KOPT-K1 (cell line): ENCODE measurements around the gene EVA1A.

Experiments
- H3K27ac ChIP-seq: fragments of 200-600 bp; sonication (generic); 2 replicates; pipeline ENCODE4 v1.5.1; 2016; ENCODE audit warnings: antibody characterized with exemption, mild to moderate bottlenecking, low read depth, low read length; ENCODE audit not compliant: poor library complexity, severe bottlenecking
- H3K36me3 ChIP-seq: fragments of 200-600 bp; sonication (generic); 2 replicates; pipeline ENCODE4 v1.5.1; 2017; ENCODE audit warnings: antibody characterized with exemption, mild to moderate bottlenecking, low read length, moderate library complexity; ENCODE audit not compliant: insufficient read depth
- H3K9me3 ChIP-seq: fragments of 200-600 bp; sonication (generic); 2 replicates; pipeline ENCODE4 v1.5.1; 2017; ENCODE audit warnings: antibody characterized with exemption, low read length, mild to moderate bottlenecking; ENCODE audit not compliant: insufficient read depth, poor library complexity, severe bottlenecking

Gene EVA1A

DNA sequence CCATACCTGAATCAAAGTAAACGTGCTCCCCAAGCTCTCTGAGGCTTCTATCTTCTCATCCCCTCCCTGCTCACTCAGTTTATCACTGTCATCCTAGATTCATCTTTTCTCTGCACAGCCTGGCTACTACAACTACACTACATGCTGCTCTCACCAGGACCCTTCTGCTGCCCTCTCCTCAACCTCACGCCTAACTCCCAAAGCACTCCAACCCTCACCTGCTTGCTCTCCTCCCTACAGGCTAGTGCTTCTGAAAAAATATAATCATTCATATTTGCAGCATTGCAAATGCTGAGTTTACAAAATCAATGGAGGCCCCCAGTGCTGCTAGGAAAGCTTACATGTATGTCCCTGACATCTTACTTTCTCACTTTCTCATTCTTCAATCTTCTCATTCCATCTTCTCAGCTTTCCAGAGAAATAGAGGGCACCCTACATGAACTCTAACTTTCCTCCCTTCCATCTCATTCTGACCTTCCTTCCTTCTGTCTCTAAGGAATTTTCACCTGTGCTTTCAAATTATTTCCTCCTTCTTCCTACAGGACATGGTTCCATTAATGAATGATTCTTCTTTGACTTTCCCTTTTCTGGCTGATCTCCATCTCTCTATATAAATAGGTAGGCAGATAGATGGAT lies 36.3 kb downstream of the EVA1A start:
- no peak overlapping the region for H3K27ac ChIP-seq
- no peaks in the 10 kb centered on the region for H3K36me3 ChIP-seq
- no peaks in the 10 kb centered on the region for H3K9me3 ChIP-seq

DNA sequence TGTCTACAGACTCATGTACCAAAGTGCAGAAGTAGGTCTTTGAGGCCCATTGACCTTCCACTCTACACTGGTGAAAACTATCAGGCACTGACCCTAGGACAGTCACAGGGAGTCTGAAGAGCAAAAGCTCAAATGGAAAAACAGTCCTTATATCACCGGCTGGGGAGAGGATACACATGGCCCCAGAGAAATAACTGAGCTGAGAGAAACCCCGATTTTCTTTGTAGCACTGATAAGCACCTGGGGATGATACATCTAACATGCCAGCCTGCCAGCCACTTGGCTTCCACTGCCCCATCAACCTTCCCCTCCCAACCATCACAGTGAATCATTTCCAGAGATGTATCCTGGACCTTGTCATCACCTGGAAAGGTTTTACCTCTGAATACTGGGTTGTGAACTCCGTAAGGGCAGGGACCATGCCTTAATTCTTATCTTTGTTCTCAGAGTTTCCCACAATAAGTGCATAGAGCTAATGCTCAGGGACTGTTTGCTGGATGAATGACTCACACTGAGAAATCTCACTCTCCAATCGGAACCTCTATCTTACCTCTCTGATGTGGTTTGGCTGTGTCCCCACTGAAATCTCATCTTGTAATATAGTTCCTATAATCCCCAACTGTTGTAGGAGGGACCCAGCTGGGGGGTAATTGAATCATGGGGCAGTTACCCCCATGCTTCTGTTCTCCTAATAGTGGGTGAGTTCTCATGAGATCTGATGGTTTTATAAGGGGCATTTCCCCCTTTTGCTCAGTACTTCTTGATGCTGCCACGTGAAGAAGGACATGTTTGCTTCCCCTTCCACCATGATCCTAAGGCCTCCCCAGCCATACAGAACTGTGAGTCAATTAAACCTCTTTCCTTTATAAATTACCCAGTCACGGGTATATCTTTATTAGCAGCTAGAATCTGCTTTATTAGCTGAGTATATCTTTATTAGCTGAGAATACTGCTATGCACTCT lies 37.1 kb downstream of the EVA1A start:
- no peaks in the 10 kb centered on the region for H3K36me3 ChIP-seq
- H3K27ac ChIP-seq, result no peak overlapping the region
- H3K9me3 ChIP-seq, result no peaks in the 10 kb centered on the region

DNA sequence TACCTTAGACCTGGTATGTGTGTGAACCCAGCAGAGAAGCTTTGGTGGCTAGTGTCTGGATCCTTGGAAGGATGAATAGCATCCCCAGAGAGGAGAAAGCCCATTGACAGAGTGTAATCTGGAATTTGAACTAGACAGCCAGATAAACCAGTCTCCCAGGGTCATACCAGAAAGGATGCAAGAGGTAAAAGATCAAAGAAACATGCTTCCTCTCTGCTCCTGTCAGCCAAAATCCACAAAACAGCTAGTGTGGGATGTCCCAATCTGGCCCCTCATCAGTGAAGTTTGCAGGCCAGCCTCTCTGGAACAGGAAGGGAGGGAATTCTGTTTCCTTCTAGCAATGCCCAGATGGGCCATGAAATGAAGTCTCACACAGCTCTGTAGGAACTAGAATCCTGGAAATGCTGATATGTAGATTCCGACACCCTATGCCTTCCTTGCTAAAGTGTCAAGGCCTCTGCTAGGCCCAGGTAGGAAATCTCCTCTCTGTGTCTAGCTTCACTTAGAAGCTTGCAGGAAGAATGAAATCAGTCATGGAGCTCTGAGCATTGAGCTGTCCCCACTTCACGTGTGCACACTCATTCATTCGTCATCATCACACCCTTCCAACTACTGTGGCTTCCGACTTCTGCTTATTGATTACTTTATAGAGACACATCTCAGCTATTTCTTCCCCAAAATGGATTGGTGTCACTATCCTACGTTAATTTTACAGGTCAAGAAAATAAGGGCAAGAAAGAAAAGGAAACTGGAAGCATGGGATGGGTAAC lies 38.0 kb downstream of the EVA1A start:
- Histone ChIP-seq H3K27ac (no peak overlapping the region), H3K9me3 (no peaks in the 10 kb centered on the region), H3K36me3 (no peaks in the 10 kb centered on the region)

DNA sequence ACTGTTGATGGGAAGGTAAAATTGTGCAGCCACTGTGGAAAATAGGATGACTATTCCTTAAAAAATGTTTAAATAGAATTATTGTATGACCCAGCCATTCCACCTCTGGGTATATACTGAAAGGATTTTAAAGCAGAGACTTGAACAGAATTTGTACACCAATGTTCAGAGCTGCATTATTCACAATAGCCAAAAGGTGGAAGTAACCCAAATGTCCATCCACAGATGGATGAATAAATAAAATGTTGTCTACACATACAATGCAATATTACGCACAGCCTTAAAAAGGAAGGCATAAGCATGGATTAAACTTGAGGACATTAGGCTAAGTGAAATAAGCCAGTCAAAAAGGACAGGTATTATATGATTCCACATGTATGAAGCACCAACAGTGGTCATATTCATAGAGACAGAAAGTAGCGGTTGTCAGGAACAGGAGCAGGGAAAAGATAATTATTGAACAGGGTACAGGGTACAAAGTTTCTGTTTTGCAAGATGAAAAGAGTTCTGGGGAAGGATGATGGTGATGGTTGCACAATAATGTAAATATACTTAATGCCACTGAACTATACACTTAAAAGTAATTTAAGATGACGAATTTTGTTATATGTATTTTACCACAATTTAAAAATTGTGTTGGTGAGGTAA lies 39.4 kb downstream of the EVA1A start:
- H3K36me3 ChIP-seq, result no peaks in the 10 kb centered on the region
- no peak overlapping the region for H3K27ac ChIP-seq
- H3K9me3 ChIP-seq, result no peaks in the 10 kb centered on the region

DNA sequence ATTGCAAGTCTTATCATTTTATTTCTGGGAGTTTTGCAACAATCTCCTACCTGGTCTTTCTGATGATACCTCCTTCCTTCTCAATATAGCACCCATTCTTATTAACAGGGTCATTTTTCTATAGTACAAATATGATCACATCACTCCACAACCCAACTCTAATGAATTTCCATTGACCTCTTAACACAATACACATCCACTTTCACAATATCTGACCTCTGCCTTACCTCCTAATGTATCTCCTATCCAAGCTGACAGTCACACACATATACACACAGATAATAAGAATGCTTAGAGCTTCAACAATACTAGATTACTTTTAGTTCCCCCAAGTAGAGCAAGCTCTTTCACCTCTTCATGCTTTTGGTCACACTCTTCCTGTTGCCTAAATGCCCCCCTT lies 40.9 kb downstream of the EVA1A start:
- Histone ChIP-seq H3K27ac (no peak overlapping the region), H3K9me3 (no peaks in the 10 kb centered on the region), H3K36me3 (no peaks in the 10 kb centered on the region)

DNA sequence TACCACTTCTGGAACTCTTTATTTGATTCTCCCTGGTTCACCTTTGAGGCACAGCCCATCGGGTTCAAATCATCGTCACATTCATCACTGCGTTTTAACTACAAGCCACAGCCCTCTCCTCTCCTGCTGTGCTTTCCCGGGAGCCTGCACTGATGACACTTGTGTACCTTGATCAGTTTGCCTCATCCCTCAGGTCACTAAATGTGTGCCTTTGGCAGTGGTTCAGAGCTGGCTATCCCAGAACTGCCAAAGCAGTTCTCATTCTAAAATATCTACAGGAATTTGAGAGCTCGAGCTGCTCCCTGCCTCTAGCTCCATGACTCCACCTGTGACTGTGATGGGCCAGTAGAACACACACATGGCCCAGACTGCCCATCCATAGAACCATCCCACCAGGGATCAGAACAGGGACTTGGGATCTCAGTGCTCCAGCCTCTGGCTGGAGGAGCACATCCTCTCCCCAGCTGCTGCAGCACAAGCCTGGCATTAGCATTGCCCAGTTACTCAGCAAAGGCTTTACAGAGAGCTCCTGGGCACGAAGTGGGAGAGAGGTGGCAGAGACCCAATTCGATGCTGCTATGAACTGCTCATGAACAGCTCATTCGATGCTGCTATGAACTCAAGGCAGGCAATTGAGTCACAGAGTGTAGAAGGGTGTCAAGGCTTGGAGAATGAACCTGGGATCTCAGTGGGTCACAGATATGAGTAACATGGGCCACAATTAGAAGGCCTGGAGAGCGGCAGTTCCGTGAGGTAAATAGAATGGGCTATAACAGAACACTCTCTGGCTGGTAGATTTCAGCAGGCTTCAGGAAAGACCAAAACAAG lies 41.9 kb downstream of the EVA1A start:
- no peaks in the 10 kb centered on the region for H3K36me3 ChIP-seq
- no peak overlapping the region for H3K27ac ChIP-seq
- no peaks in the 10 kb centered on the region for H3K9me3 ChIP-seq

DNA sequence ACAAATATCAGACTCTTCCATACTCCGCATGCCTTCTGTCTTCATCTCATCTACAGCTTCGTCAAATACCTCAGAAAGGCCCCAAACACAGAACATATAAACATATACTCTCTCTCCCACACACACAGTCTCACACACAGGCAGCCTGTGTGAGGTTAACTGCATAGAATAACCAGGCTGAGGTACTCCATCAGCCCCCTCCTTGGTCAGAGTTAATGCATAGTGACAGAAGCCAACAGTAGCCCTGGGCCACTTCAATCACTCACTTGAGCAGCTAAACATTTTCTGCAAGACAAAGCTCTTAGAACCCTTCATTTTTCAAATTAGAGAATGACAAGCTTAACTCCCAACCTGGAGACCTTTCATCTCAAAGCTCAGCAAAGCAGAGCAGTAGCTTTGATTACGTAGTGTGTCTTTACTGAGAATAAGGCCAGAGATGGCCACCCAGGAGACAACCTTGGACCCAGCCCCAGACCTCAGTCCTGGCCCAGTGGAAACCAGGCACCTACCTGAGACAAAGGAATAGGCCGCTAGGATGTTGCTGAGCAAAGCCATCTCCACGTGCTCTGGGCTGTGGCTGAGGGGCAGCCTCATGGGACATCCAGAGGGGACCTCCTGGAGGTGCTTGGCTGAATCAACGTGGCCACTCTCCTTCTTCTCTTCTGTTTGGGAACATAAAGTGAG lies 43.0 kb downstream of the EVA1A start:
- Histone ChIP-seq H3K27ac (no peak overlapping the region), H3K36me3 (no peaks in the 10 kb centered on the region), H3K9me3 (peaks cover 4% of the 10 kb centered on the region)

DNA sequence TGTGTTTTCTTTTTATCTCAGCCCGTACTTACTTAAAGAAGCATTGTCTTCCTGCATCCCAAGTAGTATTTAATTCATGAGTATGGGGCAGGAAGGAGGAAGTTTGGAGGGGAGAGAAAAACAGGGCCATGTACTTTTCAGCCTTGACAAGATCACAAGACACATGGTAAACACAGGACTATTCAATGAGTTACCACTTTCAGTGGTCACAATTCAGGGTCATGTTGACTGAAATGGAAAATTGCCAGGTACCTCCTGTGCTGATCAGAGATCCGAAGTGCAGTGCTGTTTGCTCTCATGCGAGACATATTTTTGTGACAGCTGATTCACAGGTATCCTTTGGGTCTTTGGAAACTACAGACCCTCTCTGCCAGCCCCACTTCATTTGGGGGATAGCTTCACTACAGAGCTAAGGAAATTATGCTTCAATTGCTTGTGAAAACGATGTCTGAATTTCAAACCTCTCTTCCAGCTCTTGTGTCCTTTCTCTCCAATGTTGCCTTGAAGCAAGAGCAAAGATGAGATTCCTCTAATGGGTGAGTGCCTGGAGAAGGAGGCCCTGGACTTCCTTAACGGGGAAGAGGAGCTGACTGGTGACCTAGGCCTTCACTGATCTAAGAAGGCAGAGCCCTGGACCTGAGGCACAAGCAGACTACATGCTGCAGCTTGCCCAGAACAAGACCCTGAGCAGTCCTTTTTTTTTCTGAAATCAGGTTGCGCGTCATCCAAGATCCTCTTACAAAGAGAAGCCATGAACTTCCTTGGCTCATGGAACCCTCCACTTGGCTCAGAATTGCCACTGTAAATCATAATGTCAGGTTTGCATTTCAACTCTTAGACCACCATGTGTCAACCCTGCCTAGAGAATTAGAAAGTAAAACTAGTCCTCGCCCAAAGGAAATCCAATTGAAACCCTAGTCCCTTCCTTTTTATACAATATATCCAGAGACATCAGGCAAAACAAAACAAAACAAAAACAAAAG lies 44.1 kb downstream of the EVA1A start:
- Histone ChIP-seq H3K27ac (no peak overlapping the region), H3K9me3 (peaks cover 10% of the 10 kb centered on the region), H3K36me3 (no peaks in the 10 kb centered on the region)

DNA sequence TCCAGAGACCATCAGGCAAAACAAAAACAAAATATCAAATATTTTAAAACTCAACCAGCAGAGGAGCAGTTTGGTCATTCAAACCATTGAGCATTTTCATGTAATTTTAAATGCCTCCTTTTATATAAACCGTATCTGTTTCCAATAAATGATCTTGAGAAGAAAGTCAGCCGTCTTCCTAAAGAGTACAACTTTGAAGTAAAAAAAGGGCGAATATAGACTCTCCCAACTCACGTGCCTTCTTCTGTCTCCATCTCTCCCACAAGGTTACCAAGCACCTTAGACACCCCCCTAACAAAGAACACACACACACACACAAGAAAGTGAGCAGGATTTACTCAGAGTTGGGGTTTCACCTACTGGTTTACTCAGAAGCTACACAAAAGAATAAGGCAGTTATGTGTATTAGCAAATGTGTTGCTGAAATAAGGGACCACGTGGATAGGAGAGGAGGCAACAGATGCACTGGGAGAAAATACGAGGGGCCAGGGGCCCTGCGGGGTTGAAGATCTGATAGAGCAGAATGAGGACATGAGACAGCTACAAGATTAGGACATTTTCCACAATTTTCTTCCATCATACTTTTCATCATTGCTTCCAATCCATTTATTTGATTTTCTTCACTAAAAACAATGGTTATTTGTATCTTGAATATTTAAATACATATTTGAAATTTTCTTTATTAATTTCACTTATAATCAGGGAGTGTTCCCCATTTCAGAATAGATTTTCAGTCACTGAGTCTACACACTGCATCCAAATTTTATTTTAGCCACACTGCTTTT lies 45.0 kb downstream of the EVA1A start:
- Histone ChIP-seq H3K27ac (no peak overlapping the region), H3K9me3 (peaks cover 10% of the 10 kb centered on the region), H3K36me3 (no peaks in the 10 kb centered on the region)

DNA sequence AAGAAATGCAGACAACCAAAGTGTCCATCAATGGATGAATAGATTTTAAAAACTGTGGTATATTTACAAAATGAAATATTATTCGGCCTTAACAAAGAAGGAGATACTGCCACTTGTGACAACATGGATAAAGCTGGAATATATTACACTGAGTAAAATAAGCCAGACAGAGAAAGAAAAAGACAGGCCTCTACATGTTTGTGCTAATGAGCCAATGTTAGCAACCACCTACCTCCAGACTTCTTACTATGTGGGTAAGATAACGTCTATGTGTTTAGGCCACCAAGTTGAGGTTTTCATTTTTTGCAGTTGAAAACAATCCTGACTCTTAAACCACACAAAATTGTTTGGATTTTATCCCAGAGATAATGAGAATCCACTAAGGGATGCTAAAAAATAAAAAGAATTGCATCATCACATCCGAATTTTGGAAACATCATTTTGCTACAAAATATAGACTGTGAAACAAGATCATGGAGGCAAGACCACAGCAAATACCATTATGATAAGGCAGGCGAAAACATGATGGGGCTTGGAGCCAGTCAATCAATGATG lies 47.0 kb downstream of the EVA1A start:
- Histone ChIP-seq H3K9me3 (peaks cover 10% of the 10 kb centered on the region), H3K36me3 (no peaks in the 10 kb centered on the region), H3K27ac (no peak overlapping the region)

DNA sequence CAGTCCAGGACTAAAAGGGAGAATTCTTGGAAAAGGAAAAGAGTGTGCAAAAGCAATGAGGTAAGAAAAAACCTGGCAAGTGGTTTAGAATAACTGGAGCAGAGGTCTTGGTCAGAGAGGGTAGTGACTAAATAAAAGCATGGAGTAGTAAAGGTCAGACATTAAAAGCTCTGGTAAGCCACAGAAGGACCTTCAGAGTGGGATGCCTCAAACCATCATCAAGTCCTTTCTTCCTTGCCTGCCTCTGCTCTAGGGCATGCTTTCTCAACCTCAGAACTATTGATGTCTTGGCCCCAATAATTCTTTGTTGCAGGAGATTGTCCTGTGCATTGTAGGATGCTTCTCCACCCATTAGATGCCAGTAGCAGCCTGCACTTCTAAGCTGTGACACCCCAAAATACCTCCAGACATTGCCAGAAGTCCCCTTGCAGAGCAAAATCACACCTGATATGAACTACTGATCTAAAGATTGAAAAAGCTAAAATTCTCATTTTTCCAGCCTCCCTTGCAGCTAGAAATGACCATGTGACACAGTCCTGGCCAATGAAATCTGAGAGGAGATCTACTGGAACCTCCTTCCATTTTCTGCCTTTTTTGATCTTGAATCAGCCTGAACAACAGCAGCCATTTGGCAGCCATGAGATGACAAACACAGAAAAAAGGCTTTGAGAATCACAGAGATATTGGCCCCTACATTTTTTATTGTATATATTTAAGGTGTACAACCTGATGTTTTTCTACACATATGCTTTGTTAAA lies 48.1 kb downstream of the EVA1A start:
- Histone ChIP-seq H3K36me3 (no peaks in the 10 kb centered on the region), H3K27ac (no peak overlapping the region), H3K9me3 (peaks cover 10% of the 10 kb centered on the region)
